Measurements from ENCODE around the gene MTCL1.

Gene MTCL1

GRCh38 chr18:8847900-8848299 is 142.5 kb downstream of the MTCL1 start:
- FAIRE-seq: no peak
- DNase-seq (ENCODE audit: extremely low spot score, insufficient read length, low read depth): no peak

- FAIRE-seq (no peak), DNase-seq (ENCODE audit: extremely low spot score, insufficient read length, low read depth) (no peak)
Observed at GRCh38 chr18:8848541-8848940, 143.2 kb downstream of the MTCL1 start.

- DNase-seq (ENCODE audit: extremely low spot score, insufficient read length, low read depth) (no peak), FAIRE-seq (no peak)
Observed at GRCh38 chr18:8849696-8850095, 144.3 kb downstream of the MTCL1 start.

- FAIRE-seq: no peak
- no peak for DNase-seq (ENCODE audit: extremely low spot score, insufficient read length, low read depth)
Observed at GRCh38 chr18:8851659-8852058, 146.3 kb downstream of the MTCL1 start.

- DNase-seq (ENCODE audit: extremely low spot score, insufficient read length, low read depth) (no peak), FAIRE-seq (no peak)
Observed at GRCh38 chr18:8854550-8854949, 149.2 kb downstream of the MTCL1 start.

- DNase-seq (ENCODE audit: extremely low spot score, insufficient read length, low read depth): no peak
- FAIRE-seq: no peak
Observed at GRCh38 chr18:8854962-8855361, 149.6 kb downstream of the MTCL1 start.

- DNase-seq (ENCODE audit: extremely low spot score, insufficient read length, low read depth): no peak
- no peak for FAIRE-seq
Observed at GRCh38 chr18:8856212-8856611, 150.9 kb downstream of the MTCL1 start.

GRCh38 chr18:8856769-8857393 is 151.5 kb downstream of the MTCL1 start:
- DNase-seq (ENCODE audit: extremely low spot score, insufficient read length, low read depth): no peak
- FAIRE-seq: no peak

- no peak for FAIRE-seq
- DNase-seq (ENCODE audit: extremely low spot score, insufficient read length, low read depth): no peak
Observed at GRCh38 chr18:8857806-8858205, 152.4 kb downstream of the MTCL1 start.

- no peak for FAIRE-seq
- DNase-seq (ENCODE audit: extremely low spot score, insufficient read length, low read depth): no peak
Observed at GRCh38 chr18:8858888-8859511, 153.6 kb downstream of the MTCL1 start.

GRCh38 chr18:8860845-8861642 is 155.7 kb downstream of the MTCL1 start:
- DNase-seq (ENCODE audit: extremely low spot score, insufficient read length, low read depth) (no peak), FAIRE-seq (no peak)

- DNase-seq (ENCODE audit: extremely low spot score, insufficient read length, low read depth): no peak
- FAIRE-seq: no peak
Observed at GRCh38 chr18:8863427-8863826, 158.1 kb downstream of the MTCL1 start.

- DNase-seq (ENCODE audit: extremely low spot score, insufficient read length, low read depth) (no peak), FAIRE-seq (no peak)
Observed at GRCh38 chr18:8865934-8866333, 160.6 kb downstream of the MTCL1 start.

- FAIRE-seq (no peak), DNase-seq (ENCODE audit: extremely low spot score, insufficient read length, low read depth) (no peak)
Observed at GRCh38 chr18:8866679-8867078, 161.3 kb downstream of the MTCL1 start.

GRCh38 chr18:8868276-8868675 is 162.9 kb downstream of the MTCL1 start:
- DNase-seq (ENCODE audit: extremely low spot score, insufficient read length, low read depth) (no peak), FAIRE-seq (no peak)

GRCh38 chr18:8868779-8869415 is 163.5 kb downstream of the MTCL1 start:
- DNase-seq (ENCODE audit: extremely low spot score, insufficient read length, low read depth) (no peak), FAIRE-seq (no peak)

GRCh38 chr18:8869696-8870095 is 164.3 kb downstream of the MTCL1 start:
- DNase-seq (ENCODE audit: extremely low spot score, insufficient read length, low read depth) (no peak), FAIRE-seq (no peak)

GRCh38 chr18:8870528-8870927 is 165.2 kb downstream of the MTCL1 start:
- FAIRE-seq: no peak
- DNase-seq (ENCODE audit: extremely low spot score, insufficient read length, low read depth): no peak

GRCh38 chr18:8871489-8871888 is 166.1 kb downstream of the MTCL1 start:
- DNase-seq (ENCODE audit: extremely low spot score, insufficient read length, low read depth): no peak
- no peak for FAIRE-seq

- no peak for FAIRE-seq
- no peak for DNase-seq (ENCODE audit: extremely low spot score, insufficient read length, low read depth)
Observed at GRCh38 chr18:8874872-8875271, 169.5 kb downstream of the MTCL1 start.

- no peak for DNase-seq (ENCODE audit: extremely low spot score, insufficient read length, low read depth)
- no peak for FAIRE-seq
Observed at GRCh38 chr18:8876887-8877286, 171.5 kb downstream of the MTCL1 start.
